GM10847 (cell line): ENCODE measurements around the gene COL26A1.

Experiments used
- POLR2A ChIP-seq: IDR thresholded peaks from 2 replicates; pipeline ENCODE4 v1.6.1; 2011; ENCODE audit not compliant: insufficient read length; ENCODE audit errors: extremely low read depth

The COL26A1 gene

GRCh38 chr7:101365956-101366355 is 3.3 kb downstream of the COL26A1 start:
- no peak for TF ChIP-seq POLR2A

- no peak for TF ChIP-seq POLR2A
Measured at GRCh38 chr7:101367676-101368075, 5.0 kb downstream of the COL26A1 start.

GRCh38 chr7:101368422-101369165 is 5.9 kb downstream of the COL26A1 start:
- no peak for TF ChIP-seq POLR2A

GRCh38 chr7:101370836-101371235 is 8.2 kb downstream of the COL26A1 start:
- no peak for TF ChIP-seq POLR2A

GRCh38 chr7:101373812-101374614 is 11.3 kb downstream of the COL26A1 start:
- TF ChIP-seq POLR2A: no peak

GRCh38 chr7:101374990-101375389 is 12.3 kb downstream of the COL26A1 start:
- TF ChIP-seq POLR2A: no peak

GRCh38 chr7:101376601-101377000 is 13.9 kb downstream of the COL26A1 start:
- no peak for TF ChIP-seq POLR2A

- no peak for TF ChIP-seq POLR2A
Measured at GRCh38 chr7:101377189-101377736, 14.6 kb downstream of the COL26A1 start.

- no peak for TF ChIP-seq POLR2A
Measured at GRCh38 chr7:101378751-101379174, 16.1 kb downstream of the COL26A1 start.

- no peak for TF ChIP-seq POLR2A
Measured at GRCh38 chr7:101379302-101379701, 16.6 kb downstream of the COL26A1 start.

- TF ChIP-seq POLR2A: no peak
Measured at GRCh38 chr7:101381549-101382111, 19.0 kb downstream of the COL26A1 start.

GRCh38 chr7:101382937-101383336 is 20.3 kb downstream of the COL26A1 start:
- no peak for TF ChIP-seq POLR2A

GRCh38 chr7:101386177-101386557 is 23.5 kb downstream of the COL26A1 start:
- no peak for TF ChIP-seq POLR2A

- TF ChIP-seq POLR2A: no peak
Measured at GRCh38 chr7:101386558-101387231, 24.0 kb downstream of the COL26A1 start.

GRCh38 chr7:101390901-101391301 is 28.2 kb downstream of the COL26A1 start:
- TF ChIP-seq POLR2A: no peak
